Loucy (cell line): ENCODE results near the gene RPTOR.

Experiments
- EZH2phosphoT487 ChIP-seq: fragments of 200-600 bp; IDR thresholded peaks from 2 replicates; pipeline ENCODE4 v1.6.1; 2018; ENCODE audit warnings: antibody characterized with exemption, mild to moderate bottlenecking, moderate library complexity, borderline replicate concordance
- TF ChIP-seq, protein P1 (sequence below): fragments of 200-600 bp; sonication (generic); conservative IDR thresholded peaks from 2 replicates; pipeline ENCODE4 v1.5.1; 2014; ENCODE audit warnings: mild to moderate bottlenecking, antibody characterized with exemption, low read length

- TF ChIP-seq, protein P1, sequence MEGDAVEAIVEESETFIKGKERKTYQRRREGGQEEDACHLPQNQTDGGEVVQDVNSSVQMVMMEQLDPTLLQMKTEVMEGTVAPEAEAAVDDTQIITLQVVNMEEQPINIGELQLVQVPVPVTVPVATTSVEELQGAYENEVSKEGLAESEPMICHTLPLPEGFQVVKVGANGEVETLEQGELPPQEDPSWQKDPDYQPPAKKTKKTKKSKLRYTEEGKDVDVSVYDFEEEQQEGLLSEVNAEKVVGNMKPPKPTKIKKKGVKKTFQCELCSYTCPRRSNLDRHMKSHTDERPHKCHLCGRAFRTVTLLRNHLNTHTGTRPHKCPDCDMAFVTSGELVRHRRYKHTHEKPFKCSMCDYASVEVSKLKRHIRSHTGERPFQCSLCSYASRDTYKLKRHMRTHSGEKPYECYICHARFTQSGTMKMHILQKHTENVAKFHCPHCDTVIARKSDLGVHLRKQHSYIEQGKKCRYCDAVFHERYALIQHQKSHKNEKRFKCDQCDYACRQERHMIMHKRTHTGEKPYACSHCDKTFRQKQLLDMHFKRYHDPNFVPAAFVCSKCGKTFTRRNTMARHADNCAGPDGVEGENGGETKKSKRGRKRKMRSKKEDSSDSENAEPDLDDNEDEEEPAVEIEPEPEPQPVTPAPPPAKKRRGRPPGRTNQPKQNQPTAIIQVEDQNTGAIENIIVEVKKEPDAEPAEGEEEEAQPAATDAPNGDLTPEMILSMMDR: 0 out of 2 replicates have a peak, but pooled peaks have one; percentile 11
- no peak for TF ChIP-seq EZH2phosphoT487
These were observed 221.7 kb downstream of the RPTOR start for GRCh38 chr17:80766290-80766855.
